ENCODE data around the gene SLC26A9. TPM values are rescaled to one million over a fixed set of nuclear protein-coding genes. Genes with fewer than 3 reads are reported as not detected.

SLC26A9 gene
- total RNA-seq, 1 experiment from 2014 or later, result 0.15 TPM

GRCh38 chr1:205971082-205971481 lies 27.8 kb upstream of the SLC26A9 start:
- Mint-ChIP-seq H3K4me1 (no peaks in the 10 kb centered on the region), H3K27ac (no peak overlapping the region), H3K27me3 (ENCODE audit: low read depth) (peaks cover 3% of the 10 kb centered on the region; the same call in 1 of the 2 replicates), H3K36me3 (peaks cover 2% of the 10 kb centered on the region; the same call in 1 of the 2 replicates), H3K9me3 (peaks cover 23% of the 10 kb centered on the region), H3K4me3 (no peak overlapping the region)
- DNase-seq (ENCODE audit: low spot score), result no peak
- ChIA-PET POLR2A (no interaction called here), CTCF (interaction anchor here (1.2 kb wide), 1 partner anchor 52 kb away, joined by 3 read pairs; no protein-coding TSS in a partner anchor)
- no peak for TF ChIP-seq ETV6 (CRISPR knock-in tag; IDR thresholded peaks at IDR 0.05)
- TF ChIP-seq ATF6 (CRISPR knock-in tag; IDR thresholded peaks at IDR 0.05), result no peak
- TF ChIP-seq E2F5 (CRISPR knock-in tag; IDR thresholded peaks at IDR 0.05), result no peak
- no peak for TF ChIP-seq ZNF232 (CRISPR knock-in tag; IDR thresholded peaks at IDR 0.05)
- TF ChIP-seq KAT7 (CRISPR knock-in tag; IDR thresholded peaks at IDR 0.05; ENCODE audit: borderline replicate concordance), result no peak
- no peak for TF ChIP-seq NFATC4 (CRISPR knock-in tag; IDR thresholded peaks at IDR 0.05)
- no peak for TF ChIP-seq USF1 (CRISPR knock-in tag; IDR thresholded peaks at IDR 0.05)
- no peak for TF ChIP-seq TEAD1 (CRISPR knock-in tag; IDR thresholded peaks at IDR 0.05)
- no peak for TF ChIP-seq ATF3 (CRISPR knock-in tag; conservative IDR thresholded peaks at IDR 0.05)
- TF ChIP-seq OVOL2 (CRISPR knock-in tag; IDR thresholded peaks at IDR 0.05; ENCODE audit: borderline replicate concordance), result no peak
- TF ChIP-seq EMX1 (CRISPR knock-in tag; IDR thresholded peaks at IDR 0.05), result no peak
- no peak for TF ChIP-seq ERG (CRISPR knock-in tag; IDR thresholded peaks at IDR 0.05)
- no peak for TF ChIP-seq PRRX2 (CRISPR knock-in tag; IDR thresholded peaks at IDR 0.05)
- TF ChIP-seq GTF2I (CRISPR knock-in tag; conservative IDR thresholded peaks at IDR 0.05), result no peak
- no peak for TF ChIP-seq E2F1 (CRISPR knock-in tag; IDR thresholded peaks at IDR 0.05)
- ATAC-seq, result no peak

GRCh38 chr1:205970486-205970885 lies 27.2 kb upstream of the SLC26A9 start:
- ATAC-seq, result no peak
- no peak for TF ChIP-seq AFF4 (CRISPR knock-in tag; IDR thresholded peaks at IDR 0.05; ENCODE audit: borderline replicate concordance)
- TF ChIP-seq SP1 (CRISPR knock-in tag; conservative IDR thresholded peaks at IDR 0.05), result no peak
- TF ChIP-seq RELA (CRISPR knock-in tag; IDR thresholded peaks at IDR 0.05; ENCODE audit: borderline replicate concordance), result no peak
- TF ChIP-seq NFATC4 (CRISPR knock-in tag; IDR thresholded peaks at IDR 0.05), result no peak
- TF ChIP-seq ZNF671 (CRISPR knock-in tag; IDR thresholded peaks at IDR 0.05), result no peak
- no peak for TF ChIP-seq PRDM15 (CRISPR knock-in tag; IDR thresholded peaks at IDR 0.05)
- no peak for TF ChIP-seq PRRX2 (CRISPR knock-in tag; IDR thresholded peaks at IDR 0.05)

More at GRCh38 chr1:205970486-205970885, 27.2 kb upstream of the SLC26A9 start:
- no peak overlapping the region for H3K27ac Mint-ChIP-seq
- H3K4me3 Mint-ChIP-seq, result no peak overlapping the region
- H3K36me3 Mint-ChIP-seq, result peaks cover 2% of the 10 kb centered on the region; the same call in 1 of the 2 replicates
- no peak for DNase-seq (ENCODE audit: low spot score)
- H3K9me3 Mint-ChIP-seq, result peaks cover 23% of the 10 kb centered on the region
- ChIA-PET POLR2A (no interaction called here), CTCF (interaction anchor here (1.2 kb wide), 1 partner anchor 52 kb away, joined by 3 read pairs; no protein-coding TSS in a partner anchor)
- peaks cover 3% of the 10 kb centered on the region; the same call in 1 of the 2 replicates for H3K27me3 Mint-ChIP-seq (ENCODE audit: low read depth)
- H3K4me1 Mint-ChIP-seq, result peaks cover 3% of the 10 kb centered on the region
